LNCAP (cell line): Measurements from ENCODE around the gene SLC9A9.

Experiments
- CTCF ChIP-seq: fragments of 450-650 bp; IDR thresholded peaks from 2 replicates; pipeline ENCODE4 v1.5.1; 2017; ENCODE audit warnings: mild to moderate bottlenecking

The SLC9A9 gene

DNA sequence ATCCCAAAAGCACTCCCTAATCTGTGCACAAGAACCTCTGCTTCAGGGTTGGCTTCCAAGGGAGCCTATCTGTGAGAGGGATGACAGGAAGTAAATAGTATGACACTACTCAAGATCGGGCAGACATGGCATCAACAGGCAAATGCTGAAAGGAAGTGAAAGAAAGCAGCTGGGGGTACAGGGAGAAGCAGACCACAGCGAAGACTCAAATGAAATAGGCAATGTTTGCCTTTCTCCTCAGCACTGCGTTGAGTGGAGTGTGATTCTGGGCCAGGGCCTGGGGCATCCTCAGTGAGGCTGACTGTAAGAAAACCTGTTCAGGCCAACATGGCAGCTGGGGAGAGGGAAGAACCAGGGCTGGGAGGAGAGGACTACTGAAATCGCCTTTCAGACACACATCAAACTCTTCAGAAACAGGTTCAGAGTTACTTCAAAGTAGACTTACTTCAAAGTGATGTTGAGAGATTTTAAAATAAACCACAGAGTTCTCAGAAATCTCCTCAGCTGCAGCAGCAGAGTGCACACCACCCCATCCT is 96.6 kb downstream of the SLC9A9 start:
- TF ChIP-seq CTCF = no peak

DNA sequence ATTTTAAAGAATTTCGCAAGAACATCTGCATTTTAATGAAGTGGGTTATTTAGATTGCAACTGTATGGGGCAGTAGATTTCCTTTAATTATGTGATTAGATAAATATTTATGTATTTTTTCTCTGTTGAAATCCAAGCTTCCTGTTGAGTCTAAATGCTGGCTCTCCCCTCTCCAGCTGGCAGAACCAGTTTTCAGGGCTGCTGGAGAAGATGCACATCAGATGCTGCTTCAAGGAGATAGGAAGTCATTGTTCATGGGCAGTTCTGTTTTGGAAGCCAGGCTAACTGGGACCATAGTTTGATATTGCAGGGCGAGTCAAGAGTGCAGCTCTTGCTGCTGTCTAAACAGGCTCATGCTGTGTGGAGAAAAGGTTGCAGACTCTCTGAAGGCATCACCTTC is 97.4 kb downstream of the SLC9A9 start:
- TF ChIP-seq CTCF = no peak

DNA sequence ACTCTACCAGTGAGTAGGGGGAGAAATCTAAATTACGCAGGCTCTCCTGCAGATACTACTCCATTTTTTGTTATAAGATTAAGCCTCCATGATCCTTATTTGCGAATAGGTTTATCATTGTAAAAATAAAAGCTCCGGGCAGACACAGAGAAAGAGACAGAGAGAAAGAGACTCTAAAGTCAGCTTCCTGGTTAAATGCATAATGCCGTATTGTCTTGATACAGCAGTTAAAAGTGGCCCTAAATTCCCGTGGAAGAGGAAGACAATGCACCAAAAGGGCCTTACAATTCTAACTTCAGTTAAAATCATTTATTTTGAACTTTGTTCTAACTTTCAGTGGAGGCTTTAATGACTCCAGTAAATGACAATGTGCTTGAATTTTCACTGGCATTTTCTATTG is 98.3 kb downstream of the SLC9A9 start:
- TF ChIP-seq CTCF = no peak

GRCh38 chr3:143737065-143737464 is 111.2 kb downstream of the SLC9A9 start:
- no peak for TF ChIP-seq CTCF

DNA sequence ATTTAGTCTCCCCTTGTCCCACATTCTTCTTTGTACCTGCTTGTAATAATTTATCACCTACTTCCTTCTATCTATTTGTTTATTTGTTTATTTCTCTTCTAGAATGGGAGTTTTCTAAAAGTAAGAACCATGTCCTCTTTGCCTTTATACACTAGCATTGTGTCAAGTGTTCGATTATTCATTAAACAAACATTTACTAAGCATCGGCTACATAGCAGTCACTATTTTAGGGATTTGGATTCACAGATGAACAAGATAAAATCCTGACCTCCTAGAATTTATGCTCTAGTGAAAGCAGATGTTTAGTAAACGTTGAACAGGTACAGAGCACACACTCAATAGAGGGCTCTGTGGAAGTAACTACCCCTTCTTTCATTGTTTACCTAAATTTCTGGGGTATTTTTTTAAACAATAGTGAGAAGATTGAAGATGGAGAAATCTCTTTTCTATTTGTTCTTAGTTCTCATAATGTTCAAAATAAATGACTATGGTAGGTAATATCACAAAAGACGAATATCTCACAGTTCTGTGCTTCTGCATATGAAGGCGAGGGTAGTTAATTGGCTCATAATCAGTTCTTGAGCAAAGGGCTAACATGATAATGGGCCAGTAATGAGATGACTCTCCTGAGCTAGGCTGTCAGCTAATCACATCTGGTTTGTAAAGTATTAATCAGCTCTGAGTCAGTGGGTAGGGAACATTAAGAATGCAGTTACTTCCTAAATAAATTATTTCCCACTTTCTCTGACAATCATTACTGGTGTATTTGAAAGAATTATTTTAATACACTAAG is 111.9 kb downstream of the SLC9A9 start:
- TF ChIP-seq CTCF = no peak

DNA sequence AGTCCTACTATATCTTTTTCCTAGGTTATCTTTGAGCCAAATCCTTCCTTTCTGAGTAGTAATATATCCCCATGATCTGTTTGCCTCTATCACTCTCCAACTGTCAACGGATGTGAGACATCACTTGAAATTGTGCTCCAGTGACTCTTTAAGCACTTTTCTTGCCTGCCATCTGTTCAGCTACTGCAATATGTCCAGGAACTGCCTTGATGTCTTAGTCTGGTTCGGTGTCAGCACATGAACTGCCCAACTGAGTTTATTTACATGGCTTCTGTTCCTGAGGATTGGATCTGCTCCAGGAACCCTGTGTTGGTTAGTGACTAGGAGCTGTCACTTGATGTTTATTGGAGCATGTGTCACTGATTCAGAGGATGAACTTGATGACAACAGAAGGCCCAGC is 116.5 kb downstream of the SLC9A9 start:
- no peak for TF ChIP-seq CTCF

- no peak for TF ChIP-seq CTCF
Measured at GRCh38 chr3:143731320-143731719, 116.9 kb downstream of the SLC9A9 start.

- TF ChIP-seq CTCF = no peak
Measured at GRCh38 chr3:143727391-143727790, 120.9 kb downstream of the SLC9A9 start.
